Measurements from ENCODE around the gene HACD1. TPM values are rescaled to one million over a fixed set of nuclear protein-coding genes. Genes with fewer than 3 reads are reported as not detected.

Gene HACD1
- polyA plus RNA-seq, 1 donor: 18.6 TPM

DNA sequence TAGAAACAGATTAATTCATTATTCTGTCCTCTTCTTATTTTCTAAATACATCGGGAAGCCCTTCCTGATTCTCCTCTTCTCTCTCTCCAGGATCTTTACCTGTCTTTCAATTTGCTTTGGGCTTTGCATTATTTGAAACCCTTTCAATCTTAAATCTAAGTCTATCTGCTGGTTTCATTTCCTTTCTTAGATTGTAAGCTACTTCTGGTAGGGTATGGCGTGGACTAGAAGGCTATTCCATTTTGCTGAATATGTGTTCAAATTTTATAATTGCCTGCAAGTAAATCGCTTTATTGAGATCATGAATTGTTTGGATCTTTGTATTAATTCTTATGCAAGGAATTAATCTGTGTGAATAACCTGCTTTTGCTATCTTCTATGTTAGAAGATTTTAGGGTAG, 37.8 kb upstream of the HACD1 start:
- Histone ChIP-seq H3K27me3 (ENCODE audit: control insufficient read depth, insufficient read depth, low read length) (no peaks in the 10 kb centered on the region), H3K4me3 (ENCODE audit: low read length) (no peak overlapping the region), H3K4me1 (ENCODE audit: control insufficient read depth, insufficient read depth, low read length) (no peaks in the 10 kb centered on the region), H3K36me3 (ENCODE audit: control insufficient read depth, insufficient read depth, low read length) (peaks cover 3% of the 10 kb centered on the region), H3K27ac (ENCODE audit: low read length) (no peak overlapping the region), H3K9me3 (ENCODE audit: control insufficient read depth, low read depth, low read length) (no peaks in the 10 kb centered on the region)
- DNase-seq: no peak
- WGBS (ENCODE audit: insufficient coverage, low lambda C conversion rate): 100% methylated on average over 1 of the region's 3 CpGs

DNA sequence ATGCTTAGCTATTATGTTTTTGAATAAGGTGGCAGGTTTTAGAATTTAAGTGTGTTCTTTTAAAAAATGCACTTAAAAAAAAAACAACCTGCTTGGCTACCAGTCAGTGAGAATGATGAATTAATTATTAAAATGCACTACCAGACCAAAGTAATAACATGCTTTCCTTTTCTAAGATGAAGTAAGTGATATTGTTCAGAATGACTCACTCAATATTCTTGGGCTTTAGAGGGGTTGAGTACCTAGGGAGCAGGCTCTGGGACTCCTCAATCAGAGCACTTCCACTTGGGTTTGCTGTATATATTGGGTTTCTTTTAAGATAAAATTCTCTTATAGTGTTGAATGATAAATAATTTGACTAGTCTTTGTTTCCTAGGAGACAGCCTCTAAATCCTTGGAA, 35.4 kb upstream of the HACD1 start:
- Histone ChIP-seq H3K9me3 (ENCODE audit: control insufficient read depth, low read depth, low read length) (no peaks in the 10 kb centered on the region), H3K27ac (ENCODE audit: low read length) (no peak overlapping the region), H3K27me3 (ENCODE audit: control insufficient read depth, insufficient read depth, low read length) (no peaks in the 10 kb centered on the region), H3K4me1 (ENCODE audit: control insufficient read depth, insufficient read depth, low read length) (no peaks in the 10 kb centered on the region), H3K4me3 (ENCODE audit: low read length) (no peak overlapping the region), H3K36me3 (ENCODE audit: control insufficient read depth, insufficient read depth, low read length) (peaks cover 3% of the 10 kb centered on the region)
- DNase-seq: no peak

DNA sequence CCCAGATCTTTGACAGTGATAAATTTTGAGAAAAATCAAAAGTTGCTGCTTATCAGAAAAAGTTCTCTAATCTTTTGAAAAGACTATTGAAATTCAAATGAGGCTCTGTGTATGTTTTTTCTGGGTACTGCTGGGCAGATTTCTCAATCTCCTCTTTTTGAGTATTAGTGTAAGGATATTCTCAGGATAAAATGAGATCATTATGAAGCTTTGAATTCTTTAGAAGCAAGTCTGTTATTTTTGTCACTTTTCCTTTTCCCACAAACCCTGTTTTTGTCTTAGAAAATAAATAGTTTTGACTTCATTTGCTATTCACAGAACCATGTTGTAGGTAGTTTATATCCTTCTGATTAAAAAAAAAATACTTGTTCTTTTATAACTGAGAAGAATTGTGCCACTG, 34.7 kb upstream of the HACD1 start:
- peaks cover 3% of the 10 kb centered on the region for H3K36me3 ChIP-seq (ENCODE audit: control insufficient read depth, insufficient read depth, low read length)
- H3K9me3 ChIP-seq (ENCODE audit: control insufficient read depth, low read depth, low read length): no peaks in the 10 kb centered on the region
- no peak for DNase-seq
- H3K4me3 ChIP-seq (ENCODE audit: low read length): no peak overlapping the region
- no peaks in the 10 kb centered on the region for H3K27me3 ChIP-seq (ENCODE audit: control insufficient read depth, insufficient read depth, low read length)
- no peak overlapping the region for H3K27ac ChIP-seq (ENCODE audit: low read length)
- no peaks in the 10 kb centered on the region for H3K4me1 ChIP-seq (ENCODE audit: control insufficient read depth, insufficient read depth, low read length)

DNA sequence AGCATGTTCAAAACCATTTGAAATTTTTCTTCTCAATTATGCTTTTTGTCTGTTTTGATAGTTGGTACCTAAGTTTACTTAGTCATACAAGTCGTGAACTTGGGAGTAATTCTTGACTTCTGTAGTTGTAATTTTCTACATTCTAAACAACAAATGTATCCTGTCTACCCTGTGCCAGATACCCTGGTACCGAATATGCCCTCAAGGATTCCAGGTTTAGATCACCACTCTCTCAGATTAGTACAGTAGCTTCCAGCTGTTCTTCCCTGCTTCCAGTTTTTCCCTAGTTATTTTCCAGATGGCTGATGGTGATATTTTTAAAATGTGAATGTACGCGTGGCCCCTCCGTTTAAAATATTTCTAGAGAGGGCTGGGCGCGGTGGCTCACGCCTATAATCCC, 33.2 kb upstream of the HACD1 start:
- 100% methylated on average over 3 of the region's 8 CpGs for WGBS (ENCODE audit: insufficient coverage, low lambda C conversion rate)
- Histone ChIP-seq H3K27ac (ENCODE audit: low read length) (no peak overlapping the region), H3K9me3 (ENCODE audit: control insufficient read depth, low read depth, low read length) (no peaks in the 10 kb centered on the region), H3K4me3 (ENCODE audit: low read length) (no peak overlapping the region), H3K36me3 (ENCODE audit: control insufficient read depth, insufficient read depth, low read length) (peaks cover 3% of the 10 kb centered on the region), H3K4me1 (ENCODE audit: control insufficient read depth, insufficient read depth, low read length) (peaks cover 6% of the 10 kb centered on the region), H3K27me3 (ENCODE audit: control insufficient read depth, insufficient read depth, low read length) (no peaks in the 10 kb centered on the region)
- no peak for DNase-seq

DNA sequence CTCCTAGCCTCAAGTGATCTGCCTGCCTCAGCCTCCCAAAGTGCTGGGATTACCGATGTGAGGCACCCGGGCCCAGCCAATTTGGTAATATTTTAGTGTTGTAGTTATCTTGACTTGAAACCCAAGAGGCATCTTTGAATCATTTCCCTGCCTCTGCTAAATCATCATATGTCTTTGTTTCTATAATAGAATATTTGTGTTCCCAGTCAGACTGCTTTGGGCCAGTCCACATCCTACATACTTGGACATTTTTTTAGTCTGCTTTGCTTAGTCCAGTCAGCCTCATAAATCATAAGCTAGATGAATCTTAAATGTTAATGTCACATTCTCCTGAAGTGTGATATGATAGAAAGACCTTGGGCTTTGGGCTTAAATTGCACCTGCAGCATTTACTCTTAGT, 32.7 kb upstream of the HACD1 start:
- Histone ChIP-seq H3K9me3 (ENCODE audit: control insufficient read depth, low read depth, low read length) (no peaks in the 10 kb centered on the region), H3K36me3 (ENCODE audit: control insufficient read depth, insufficient read depth, low read length) (peaks cover 3% of the 10 kb centered on the region), H3K27ac (ENCODE audit: low read length) (no peak overlapping the region), H3K4me1 (ENCODE audit: control insufficient read depth, insufficient read depth, low read length) (peaks cover 9% of the 10 kb centered on the region), H3K4me3 (ENCODE audit: low read length) (no peak overlapping the region), H3K27me3 (ENCODE audit: control insufficient read depth, insufficient read depth, low read length) (no peaks in the 10 kb centered on the region)
- DNase-seq: no peak
- whole genome bisulfite sequencing (ENCODE audit: insufficient coverage, low lambda C conversion rate): no CpG with 5 or more reads among the region's 2 CpGs

DNA sequence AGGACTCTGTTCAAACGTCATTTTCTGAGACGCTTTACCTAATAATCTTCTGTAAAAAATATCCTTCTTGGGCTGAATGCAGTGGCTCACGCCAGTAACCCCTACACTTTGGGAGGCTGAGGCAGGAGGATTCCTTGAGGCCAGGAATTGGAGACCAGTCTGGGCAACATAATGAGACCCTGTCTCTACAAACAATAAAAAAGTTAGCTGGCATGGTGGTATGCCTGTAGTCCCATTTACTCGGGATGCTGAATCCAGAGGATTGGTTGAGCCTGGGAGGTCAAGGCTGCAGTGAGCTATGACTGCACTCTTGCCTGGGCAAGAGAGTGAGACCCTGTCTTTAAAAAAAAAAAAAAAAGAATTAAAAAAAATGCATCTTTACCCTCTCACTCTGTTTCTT, 31.9 kb upstream of the HACD1 start:
- no peaks in the 10 kb centered on the region for H3K9me3 ChIP-seq (ENCODE audit: control insufficient read depth, low read depth, low read length)
- H3K4me3 ChIP-seq (ENCODE audit: low read length): no peak overlapping the region
- no peak overlapping the region for H3K27ac ChIP-seq (ENCODE audit: low read length)
- DNase-seq: no peak
- H3K36me3 ChIP-seq (ENCODE audit: control insufficient read depth, insufficient read depth, low read length): peaks cover 3% of the 10 kb centered on the region
- H3K4me1 ChIP-seq (ENCODE audit: control insufficient read depth, insufficient read depth, low read length): peaks cover 11% of the 10 kb centered on the region
- WGBS (ENCODE audit: insufficient coverage, low lambda C conversion rate): no CpG with 5 or more reads among the region's 4 CpGs
- H3K27me3 ChIP-seq (ENCODE audit: control insufficient read depth, insufficient read depth, low read length): no peaks in the 10 kb centered on the region

DNA sequence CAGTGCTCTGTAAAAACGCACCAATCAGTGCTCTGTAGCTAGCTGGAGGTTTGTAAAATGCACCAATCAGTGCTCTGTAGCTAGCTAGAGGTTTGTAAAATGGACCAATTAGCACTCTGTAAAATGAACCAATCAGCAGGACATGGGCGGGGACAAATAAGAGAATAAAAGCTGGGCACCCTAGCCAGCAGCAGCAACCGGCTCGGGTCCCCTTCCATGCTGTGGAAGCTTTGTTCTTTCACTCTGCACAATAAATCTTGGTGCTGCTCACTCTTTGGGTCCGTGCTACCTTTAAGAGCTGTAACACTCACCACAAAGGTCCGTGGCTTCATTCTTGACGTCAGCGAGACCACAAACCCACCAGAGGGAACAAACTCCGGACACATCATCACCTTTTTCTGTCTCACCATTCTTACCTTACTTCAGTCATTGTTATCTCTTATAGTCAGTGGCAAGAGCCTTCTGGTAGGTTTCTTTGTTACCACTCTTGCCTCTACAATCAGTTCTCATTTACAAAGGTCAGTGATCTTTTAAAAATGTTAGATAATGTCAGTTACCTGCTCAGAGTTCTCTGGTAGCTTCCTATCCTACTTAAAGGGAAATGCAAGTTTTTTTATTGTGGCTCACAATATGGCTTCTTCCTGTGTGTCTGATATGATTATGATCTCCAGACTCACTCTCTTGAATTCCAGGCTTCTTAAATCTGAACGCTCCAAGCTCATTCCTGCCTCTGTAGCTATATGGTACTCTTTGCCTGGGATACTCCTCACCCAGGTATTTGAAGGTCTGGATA, 31.3 kb upstream of the HACD1 start:
- H3K36me3 ChIP-seq (ENCODE audit: control insufficient read depth, insufficient read depth, low read length): peaks cover 3% of the 10 kb centered on the region
- H3K27ac ChIP-seq (ENCODE audit: low read length): no peak overlapping the region
- no peaks in the 10 kb centered on the region for H3K27me3 ChIP-seq (ENCODE audit: control insufficient read depth, insufficient read depth, low read length)
- DNase-seq: no peak
- no peaks in the 10 kb centered on the region for H3K9me3 ChIP-seq (ENCODE audit: control insufficient read depth, low read depth, low read length)
- WGBS (ENCODE audit: insufficient coverage, low lambda C conversion rate): 84% methylated on average over 5 of the region's 10 CpGs
- no peak overlapping the region for H3K4me3 ChIP-seq (ENCODE audit: low read length)
- H3K4me1 ChIP-seq (ENCODE audit: control insufficient read depth, insufficient read depth, low read length): peaks cover 11% of the 10 kb centered on the region

DNA sequence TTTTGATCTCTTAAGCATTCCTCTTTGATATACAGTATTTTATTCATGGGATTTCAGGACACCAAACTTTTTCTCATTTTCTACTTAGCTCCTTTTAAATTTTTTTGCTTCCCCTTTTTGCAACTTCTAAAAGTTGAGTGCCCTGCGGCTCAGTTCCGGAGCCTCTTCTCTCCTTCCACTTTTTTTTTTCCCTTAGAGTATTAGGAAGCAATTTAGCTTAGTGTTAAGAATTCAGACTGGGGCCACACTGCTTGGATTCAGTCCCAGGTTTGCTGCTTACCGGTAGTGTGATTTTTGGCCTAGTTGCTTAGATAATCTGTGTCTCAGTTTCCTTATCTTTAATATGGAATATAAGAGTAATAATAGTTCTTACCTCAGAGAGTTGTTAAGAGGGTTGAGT, 30.2 kb upstream of the HACD1 start:
- H3K36me3 ChIP-seq (ENCODE audit: control insufficient read depth, insufficient read depth, low read length): no peaks in the 10 kb centered on the region
- 100% methylated on average over 2 of the region's 3 CpGs for WGBS (ENCODE audit: insufficient coverage, low lambda C conversion rate)

DNA sequence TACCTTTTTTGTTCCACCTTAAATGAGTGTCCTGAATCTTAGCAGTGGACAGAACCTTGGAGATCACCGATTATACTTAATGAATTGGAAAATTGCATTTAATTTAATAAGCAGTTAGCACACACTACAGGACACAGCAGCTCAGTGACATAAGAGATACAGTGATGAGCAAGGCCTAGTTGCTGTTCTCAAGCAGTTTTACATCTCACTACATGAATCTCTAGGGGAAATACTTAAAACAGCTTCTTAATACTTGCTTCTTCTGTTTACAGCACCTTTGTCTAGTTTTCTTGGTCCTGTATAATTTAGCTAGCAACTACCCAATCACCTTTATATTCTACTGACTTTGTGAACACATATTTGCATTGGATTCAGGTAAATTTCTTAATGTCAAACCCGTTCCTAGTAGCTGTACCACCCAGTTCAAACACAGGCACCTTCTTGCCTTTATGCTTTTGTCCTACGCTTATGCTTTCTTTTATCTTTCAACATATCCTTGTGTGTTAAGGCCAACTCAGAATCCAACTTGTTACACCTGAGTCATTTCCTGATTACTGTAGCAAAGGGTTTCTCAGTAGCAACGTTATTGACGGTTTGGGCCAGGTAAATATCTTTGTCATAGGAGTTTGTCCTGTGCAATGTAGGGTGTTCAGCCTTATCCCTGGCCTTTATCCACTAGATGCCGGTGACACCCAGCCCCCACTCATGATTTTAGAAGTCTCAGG, 28.6 kb upstream of the HACD1 start:
- H3K4me1 ChIP-seq (ENCODE audit: control insufficient read depth, insufficient read depth, low read length): peaks cover 11% of the 10 kb centered on the region
- no peaks in the 10 kb centered on the region for H3K27me3 ChIP-seq (ENCODE audit: control insufficient read depth, insufficient read depth, low read length)
- no peak overlapping the region for H3K27ac ChIP-seq (ENCODE audit: low read length)
- DNase-seq: no peak
- no peaks in the 10 kb centered on the region for H3K9me3 ChIP-seq (ENCODE audit: control insufficient read depth, low read depth, low read length)
- WGBS (ENCODE audit: insufficient coverage, low lambda C conversion rate): 80% methylated on average over 1 of the region's 6 CpGs
- peak overlapping the region; percentile 70 for H3K4me3 ChIP-seq (ENCODE audit: low read length)
- no peaks in the 10 kb centered on the region for H3K36me3 ChIP-seq (ENCODE audit: control insufficient read depth, insufficient read depth, low read length)

More for the DNA sequence above, 30.2 kb upstream of the HACD1 start:
- Histone ChIP-seq H3K9me3 (ENCODE audit: control insufficient read depth, low read depth, low read length) (no peaks in the 10 kb centered on the region), H3K27me3 (ENCODE audit: control insufficient read depth, insufficient read depth, low read length) (no peaks in the 10 kb centered on the region), H3K27ac (ENCODE audit: low read length) (no peak overlapping the region), H3K4me1 (ENCODE audit: control insufficient read depth, insufficient read depth, low read length) (peaks cover 11% of the 10 kb centered on the region), H3K4me3 (ENCODE audit: low read length) (no peak overlapping the region)
- DNase-seq: no peak

DNA sequence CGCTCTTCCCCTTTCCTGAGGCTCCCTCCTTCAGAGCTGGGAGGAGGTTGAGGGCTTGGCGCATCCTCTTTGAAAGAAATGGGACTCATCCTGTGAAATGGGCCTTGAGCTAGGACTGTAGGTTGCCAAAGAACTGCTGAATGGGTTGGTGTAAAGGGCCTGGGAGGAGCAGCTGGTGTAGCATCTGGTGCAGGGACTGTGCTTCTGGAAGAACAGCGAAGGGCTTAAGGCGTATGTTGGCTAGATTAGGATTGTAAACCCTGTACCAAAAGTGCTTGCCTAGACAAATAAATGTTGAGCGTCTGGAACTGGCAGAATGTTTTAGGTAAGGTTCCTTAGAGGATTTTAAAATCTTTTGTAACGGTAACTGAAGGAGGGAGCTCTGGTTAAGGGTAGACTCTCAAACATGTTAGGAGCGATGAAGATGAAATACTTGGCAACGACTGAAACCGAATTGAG, 27.3 kb upstream of the HACD1 start:
- 0% methylated on average over 1 of the region's 9 CpGs for WGBS (ENCODE audit: insufficient coverage, low lambda C conversion rate)
- H3K9me3 ChIP-seq (ENCODE audit: control insufficient read depth, low read depth, low read length): no peaks in the 10 kb centered on the region
- peak overlapping the region; percentile 70 for H3K4me3 ChIP-seq (ENCODE audit: low read length)
- H3K4me1 ChIP-seq (ENCODE audit: control insufficient read depth, insufficient read depth, low read length): peaks cover 11% of the 10 kb centered on the region
- no peaks in the 10 kb centered on the region for H3K36me3 ChIP-seq (ENCODE audit: control insufficient read depth, insufficient read depth, low read length)
- H3K27ac ChIP-seq (ENCODE audit: low read length): peak overlapping the region; percentile 92
- no peak for DNase-seq
- no peaks in the 10 kb centered on the region for H3K27me3 ChIP-seq (ENCODE audit: control insufficient read depth, insufficient read depth, low read length)
